GM06990 (cell line): ENCODE measurements around the gene RB1.

Source experiments
- DNase-seq: peaks from one replicate; pipeline ENCODE4 v3.0.0-alpha.2; 2011; ENCODE audit not compliant: insufficient read length; ENCODE audit errors: extremely low read depth
- H3K27me3 ChIP-seq: replicated peaks from 2 replicates; pipeline ENCODE4 v1.6.0; 2011; ENCODE audit warnings: low read length; ENCODE audit not compliant: control insufficient read depth, insufficient read depth
- H3K36me3 ChIP-seq: 2 replicates; pipeline ENCODE4 v1.5.1; 2011; ENCODE audit warnings: low read length; ENCODE audit not compliant: control insufficient read depth, insufficient read depth
- H3K4me3 ChIP-seq: replicated peaks from 2 replicates; pipeline ENCODE4 v1.5.1; 2011; ENCODE audit warnings: low read depth, mild to moderate bottlenecking, control low read depth, low read length
- CTCF ChIP-seq: IDR thresholded peaks from 2 replicates; pipeline ENCODE4 v1.5.1; 2011; ENCODE audit warnings: low read length, control low read depth, mild to moderate bottlenecking, inconsistent platforms; ENCODE audit not compliant: insufficient read depth, poor library complexity, severe bottlenecking

The RB1 gene

GRCh38 chr13:48356750-48357149 is 53.2 kb downstream of the RB1 start:
- H3K36me3 ChIP-seq = no peaks in the 10 kb centered on the region
- DNase-seq = no peak
- TF ChIP-seq CTCF = no peak
- H3K27me3 ChIP-seq = no peaks in the 10 kb centered on the region
- H3K4me3 ChIP-seq = no peak overlapping the region

GRCh38 chr13:48369988-48370387 is 66.4 kb downstream of the RB1 start:
- no peak for DNase-seq
- no peak for TF ChIP-seq CTCF
- Histone ChIP-seq H3K4me3 (no peak overlapping the region), H3K36me3 (no peaks in the 10 kb centered on the region; the same call in none of the 2 replicates), H3K27me3 (no peaks in the 10 kb centered on the region)

GRCh38 chr13:48370815-48371214 is 67.3 kb downstream of the RB1 start:
- H3K27me3 ChIP-seq = no peaks in the 10 kb centered on the region
- TF ChIP-seq CTCF = no peak
- no peak for DNase-seq
- H3K36me3 ChIP-seq = no peaks in the 10 kb centered on the region; the same call in none of the 2 replicates
- H3K4me3 ChIP-seq = no peak overlapping the region

- Histone ChIP-seq H3K4me3 (no peak overlapping the region), H3K36me3 (no peaks in the 10 kb centered on the region; the same call in 1 of the 2 replicates), H3K27me3 (no peaks in the 10 kb centered on the region)
- no peak for DNase-seq
- TF ChIP-seq CTCF = no peak
Measured at GRCh38 chr13:48377857-48378256, 74.3 kb downstream of the RB1 start.

- no peak for TF ChIP-seq CTCF
- no peak for DNase-seq
- H3K36me3 ChIP-seq = no peaks in the 10 kb centered on the region; the same call in none of the 2 replicates
Measured at GRCh38 chr13:48380581-48380980, 77.0 kb downstream of the RB1 start.

GRCh38 chr13:48383384-48383783 is 79.8 kb downstream of the RB1 start:
- TF ChIP-seq CTCF = no peak
- DNase-seq = no peak
- Histone ChIP-seq H3K27me3 (no peaks in the 10 kb centered on the region), H3K36me3 (no peaks in the 10 kb centered on the region; the same call in none of the 2 replicates), H3K4me3 (no peak overlapping the region)

More at GRCh38 chr13:48380581-48380980, 77.0 kb downstream of the RB1 start:
- H3K27me3 ChIP-seq = no peaks in the 10 kb centered on the region
- no peak overlapping the region for H3K4me3 ChIP-seq
